ENCODE data around the gene NOL4L. TPM values are rescaled to one million over a fixed set of nuclear protein-coding genes. Genes with fewer than 3 reads are reported as not detected.

Gene NOL4L
- total RNA-seq, 1 experiment from 2014 or later = 31.7 TPM

GRCh38 chr20:32553618-32554017 is 31.5 kb downstream of the NOL4L start:
- Histone ChIP-seq H4K20me1 (ENCODE audit: control insufficient read depth, insufficient read depth, insufficient read length) (no peaks in the 10 kb centered on the region), H3K4me1 (ENCODE audit: insufficient read depth, low read length) (no peaks in the 10 kb centered on the region), H3K9ac (ENCODE audit: extremely low read depth, insufficient read length, low read length) (no peak overlapping the region), H4K91ac (ENCODE audit: insufficient read length, low read depth, low read length) (no peak overlapping the region), H2BK120ac (ENCODE audit: low read depth, low read length, poor library complexity, severe bottlenecking) (no peak overlapping the region), H4K5ac (ENCODE audit: insufficient read length, low read depth, low read length) (no peak overlapping the region), H3K4me2 (ENCODE audit: insufficient read depth, insufficient read length, low read length) (no peak overlapping the region), H2BK20ac (ENCODE audit: low read depth, low read length, poor library complexity, severe bottlenecking) (no peak overlapping the region), H3K18ac (ENCODE audit: insufficient read length, low read depth, low read length) (no peak overlapping the region), H2BK12ac (ENCODE audit: insufficient read length, low read depth, low read length) (no peak overlapping the region), H4K8ac (replicated peaks; ENCODE audit: insufficient read length, low read depth, low read length) (no peak overlapping the region), H3K79me2 (ENCODE audit: insufficient read depth, low read length) (no peaks in the 10 kb centered on the region), H3K9me3 (ENCODE audit: control insufficient read depth, low read depth, low read length) (no peaks in the 10 kb centered on the region), H3K23ac (ENCODE audit: insufficient read length, low read depth, low read length) (no peak overlapping the region), H3K4ac (ENCODE audit: low read depth, low read length) (no peak overlapping the region), H3K27me3 (ENCODE audit: insufficient read depth, low read length) (no peaks in the 10 kb centered on the region), H3K79me1 (ENCODE audit: insufficient read depth, low read depth, low read length, poor library complexity, severe bottlenecking) (no peaks in the 10 kb centered on the region), H2BK15ac (ENCODE audit: low read depth, low read length) (no peak overlapping the region), H3K14ac (ENCODE audit: insufficient read depth, low read length) (no peak overlapping the region), H2BK5ac (ENCODE audit: insufficient read length, low read length) (no peak overlapping the region), H3K56ac (ENCODE audit: insufficient read length, low read depth, low read length) (no peak overlapping the region), H3K23me2 (ENCODE audit: insufficient read length, low read depth, low read length, poor library complexity, severe bottlenecking) (no peaks in the 10 kb centered on the region), H2AFZ (ENCODE audit: low read length) (no peak overlapping the region), H3K27ac (ENCODE audit: insufficient read length, low read depth, low read length) (no peak overlapping the region), H2AK5ac (ENCODE audit: insufficient read length, low read length) (no peak overlapping the region), H3T11ph (ENCODE audit: low read length) (no peak overlapping the region)
- H3K27ac Mint-ChIP-seq = no peak overlapping the region
- WGBS (ENCODE audit: extremely low coverage, insufficient read length, low lambda C conversion rate) = 100% methylated on average over 2 of the region's 4 CpGs
- H3K27me3 Mint-ChIP-seq (ENCODE audit: low read depth) = peaks cover 14% of the 10 kb centered on the region
- DNase-seq = no peak
- H3K36me3 Mint-ChIP-seq (ENCODE audit: insufficient read depth in 1 of 3, low read depth in 3 of 3) = no peaks in the 10 kb centered on the region
- no peaks in the 10 kb centered on the region for H3K9me3 Mint-ChIP-seq
- H3K4me1 Mint-ChIP-seq = peaks cover 11 to 13% of the 10 kb centered on the region in 2 experiments
- TF ChIP-seq, protein P1, sequence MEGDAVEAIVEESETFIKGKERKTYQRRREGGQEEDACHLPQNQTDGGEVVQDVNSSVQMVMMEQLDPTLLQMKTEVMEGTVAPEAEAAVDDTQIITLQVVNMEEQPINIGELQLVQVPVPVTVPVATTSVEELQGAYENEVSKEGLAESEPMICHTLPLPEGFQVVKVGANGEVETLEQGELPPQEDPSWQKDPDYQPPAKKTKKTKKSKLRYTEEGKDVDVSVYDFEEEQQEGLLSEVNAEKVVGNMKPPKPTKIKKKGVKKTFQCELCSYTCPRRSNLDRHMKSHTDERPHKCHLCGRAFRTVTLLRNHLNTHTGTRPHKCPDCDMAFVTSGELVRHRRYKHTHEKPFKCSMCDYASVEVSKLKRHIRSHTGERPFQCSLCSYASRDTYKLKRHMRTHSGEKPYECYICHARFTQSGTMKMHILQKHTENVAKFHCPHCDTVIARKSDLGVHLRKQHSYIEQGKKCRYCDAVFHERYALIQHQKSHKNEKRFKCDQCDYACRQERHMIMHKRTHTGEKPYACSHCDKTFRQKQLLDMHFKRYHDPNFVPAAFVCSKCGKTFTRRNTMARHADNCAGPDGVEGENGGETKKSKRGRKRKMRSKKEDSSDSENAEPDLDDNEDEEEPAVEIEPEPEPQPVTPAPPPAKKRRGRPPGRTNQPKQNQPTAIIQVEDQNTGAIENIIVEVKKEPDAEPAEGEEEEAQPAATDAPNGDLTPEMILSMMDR (conservative IDR thresholded peaks at IDR 0.05) = no peak
- H3K4me3 Mint-ChIP-seq = no peak overlapping the region
